NCI-H2171 treated with DMSO at 0.1 percent for 48 hours (cell line): ENCODE measurements around the gene BOLA1.
"Not testable (repeated sequence)": the region's sequence is repeated elsewhere in the genome, so short reads cannot be mapped to it uniquely, and the experiment has no call there.

Source experiments
- DNase-seq: peaks from one replicate; lab custom pipeline; 2025; lab: John Stamatoyannopoulos, UW

BOLA1 gene

DNA sequence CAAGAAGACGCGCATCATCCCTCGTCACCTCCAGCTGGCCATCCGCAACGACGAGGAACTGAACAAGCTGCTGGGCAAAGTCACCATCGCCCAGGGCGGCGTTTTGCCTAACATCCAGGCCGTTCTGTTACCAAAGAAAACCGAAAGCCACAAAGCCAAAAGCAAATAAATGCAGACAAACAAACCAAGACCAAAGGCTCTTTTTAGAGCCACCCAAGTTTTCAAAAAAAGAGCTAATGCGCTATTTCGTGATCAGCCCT lies 12.2 kb upstream of the BOLA1 start:
- not testable (repeated sequence) for DNase-seq

DNA sequence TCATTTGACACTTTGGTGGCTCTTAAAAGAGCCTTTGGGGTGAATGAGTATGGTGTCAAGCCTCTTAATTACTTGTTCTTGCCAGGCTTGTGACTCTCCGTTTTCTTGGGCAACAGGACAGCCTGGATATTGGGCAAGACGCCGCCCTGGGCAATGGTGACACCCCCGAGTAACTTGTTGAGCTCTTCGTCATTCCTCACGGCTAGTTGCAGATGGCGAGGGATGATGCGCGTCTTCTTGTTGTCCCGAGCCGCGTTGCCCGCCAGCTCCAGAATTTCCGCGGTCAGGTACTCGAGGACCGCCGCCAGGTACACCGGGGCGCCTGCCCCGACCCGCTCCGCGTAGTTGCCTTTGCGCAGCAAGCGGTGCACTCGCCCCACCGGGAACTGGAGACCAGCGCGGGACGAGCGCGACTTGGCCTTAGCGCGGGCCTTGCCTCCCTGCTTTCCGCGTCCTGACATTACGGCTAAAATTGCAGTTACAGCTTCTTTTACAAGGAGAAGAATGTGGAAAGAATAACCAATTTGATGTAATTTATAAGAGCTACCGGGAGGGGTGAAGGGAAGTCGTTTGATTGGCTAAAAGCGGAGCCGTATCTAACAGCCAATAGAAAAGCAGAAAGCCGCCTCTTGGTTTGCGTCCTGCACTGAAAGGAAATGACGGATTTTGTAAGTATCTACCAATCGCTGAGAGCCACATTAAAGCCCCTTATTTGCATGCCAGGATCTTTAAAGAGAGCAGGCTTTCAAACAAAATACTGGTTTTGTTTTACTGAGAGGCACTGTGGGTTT lies 11.7 kb upstream of the BOLA1 start:
- peak; percentile 99 for DNase-seq

DNA sequence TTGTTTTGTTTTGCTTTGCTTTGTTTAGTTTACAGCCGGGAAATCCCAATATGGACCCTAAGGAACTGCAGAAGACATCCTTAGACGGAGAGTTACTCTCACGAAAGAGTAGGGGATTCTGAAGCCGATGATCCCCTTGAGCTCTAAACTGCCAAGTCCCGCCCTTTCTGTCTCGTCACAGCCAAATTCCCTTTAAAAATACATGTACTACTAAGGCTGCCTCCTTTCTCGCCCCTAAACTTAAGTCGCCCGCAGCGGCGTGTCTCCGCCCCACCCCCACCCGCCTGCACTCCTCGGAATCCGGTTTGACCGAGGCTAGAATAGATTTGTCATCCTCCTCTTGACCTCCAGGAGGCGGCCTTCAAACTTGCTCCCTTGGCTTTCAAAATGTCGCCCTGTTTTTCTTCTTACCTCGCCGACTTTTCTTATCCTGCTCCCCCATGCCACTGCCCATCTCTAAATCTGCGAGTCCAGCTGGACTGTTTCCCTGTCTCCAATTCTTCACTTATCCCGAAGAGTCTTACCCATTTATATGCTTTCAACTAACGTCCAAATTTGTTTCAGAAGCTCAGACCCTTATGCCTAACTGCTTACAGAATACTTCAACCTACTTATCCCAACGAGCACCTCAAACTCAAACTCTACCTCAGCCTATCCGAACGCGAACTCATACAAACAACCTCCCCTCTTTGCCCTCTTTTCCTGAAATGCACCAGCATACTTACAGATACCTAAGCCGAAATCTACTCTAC lies 10.9 kb upstream of the BOLA1 start:
- peak; percentile 92 for DNase-seq

DNA sequence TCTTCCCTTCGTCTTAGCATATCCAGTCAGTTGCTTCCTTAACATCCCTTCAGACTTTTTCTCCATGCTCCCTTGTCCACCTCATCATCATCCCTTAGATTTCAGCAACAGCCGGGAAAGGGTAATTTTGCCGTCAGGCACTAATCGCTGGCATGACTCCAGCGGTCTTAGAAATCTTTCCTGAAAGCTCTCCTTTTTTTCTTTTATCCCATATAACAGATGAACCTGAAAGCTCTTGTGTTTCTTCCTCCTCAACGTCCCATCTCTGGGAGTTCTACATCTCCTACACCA lies 10.4 kb upstream of the BOLA1 start:
- no peak for DNase-seq

DNA sequence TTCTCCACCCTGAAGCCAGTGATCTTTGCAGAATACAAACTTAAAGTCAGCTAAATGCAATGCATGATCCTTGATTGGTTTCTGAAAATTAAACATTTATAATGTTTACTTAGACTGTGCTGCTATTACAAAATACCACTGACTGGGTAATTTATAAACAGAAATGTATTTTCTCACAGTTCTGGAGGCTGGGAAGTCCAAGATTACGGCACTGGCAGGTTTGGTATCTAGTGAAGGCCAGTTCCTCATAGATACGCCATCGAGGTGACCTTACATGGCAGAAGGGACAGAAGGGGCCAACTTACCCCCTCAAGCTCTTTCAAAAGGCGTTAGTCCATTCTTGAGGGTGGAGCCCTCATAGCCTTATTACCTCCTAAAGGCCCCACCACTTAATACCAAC lies 2.8 kb upstream of the BOLA1 start:
- DNase-seq: no peak

DNA sequence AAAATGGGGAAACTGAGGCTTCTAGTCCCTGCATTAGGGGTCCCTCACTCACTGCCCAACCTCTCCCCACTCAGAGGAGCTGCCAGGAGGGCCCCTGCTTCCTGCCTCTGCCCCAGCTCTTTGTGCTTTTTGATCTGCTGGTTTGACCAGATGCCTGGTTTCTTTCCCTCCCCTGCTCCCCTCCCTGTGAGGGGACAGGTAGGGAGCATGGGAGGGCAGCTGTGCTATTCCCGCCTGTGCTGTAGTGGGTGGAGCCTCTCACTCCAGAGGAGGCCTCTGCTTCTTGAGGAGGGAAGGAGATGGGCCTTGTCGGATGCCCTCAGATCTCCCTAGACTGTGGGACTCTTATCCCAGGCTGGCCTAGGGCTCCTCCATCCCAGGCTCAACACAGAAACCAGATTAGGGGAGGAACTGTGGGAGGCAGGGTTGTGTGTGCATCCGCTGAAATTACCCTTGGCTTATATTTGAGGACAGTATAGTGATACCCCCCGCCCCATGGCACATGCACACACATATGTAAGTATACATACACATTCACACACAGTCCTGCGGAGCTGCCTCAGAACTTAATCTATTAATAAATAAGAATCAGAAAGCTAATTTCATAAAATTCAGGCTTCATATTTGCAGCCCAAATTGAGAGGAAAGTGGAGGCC lies 4.6 kb downstream of the BOLA1 start:
- no peak for DNase-seq

DNA sequence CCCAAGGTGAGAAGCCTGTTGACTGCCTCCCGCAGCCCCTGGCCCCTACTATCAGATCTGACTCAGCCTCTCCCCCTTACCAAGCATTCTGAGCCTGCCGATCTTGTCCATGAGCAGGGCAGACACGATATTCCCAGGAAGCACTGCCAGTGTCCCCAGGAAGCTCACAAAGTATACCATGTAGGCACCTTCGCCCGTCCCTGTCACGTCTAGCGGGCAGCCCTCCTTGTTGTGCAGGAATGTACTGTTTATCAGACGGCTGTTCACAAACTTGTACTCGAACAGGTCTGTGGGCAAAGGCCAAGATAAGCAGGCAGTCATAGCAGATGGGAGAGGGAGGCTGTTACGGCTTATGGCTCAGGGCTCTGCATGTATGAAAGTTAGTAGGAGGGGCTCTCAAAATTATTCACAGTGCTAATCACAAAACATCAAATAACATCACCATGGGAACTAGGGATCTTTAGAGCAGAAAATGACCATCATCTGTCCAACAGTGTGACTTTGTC lies 7.3 kb downstream of the BOLA1 start:
- no peak for DNase-seq

DNA sequence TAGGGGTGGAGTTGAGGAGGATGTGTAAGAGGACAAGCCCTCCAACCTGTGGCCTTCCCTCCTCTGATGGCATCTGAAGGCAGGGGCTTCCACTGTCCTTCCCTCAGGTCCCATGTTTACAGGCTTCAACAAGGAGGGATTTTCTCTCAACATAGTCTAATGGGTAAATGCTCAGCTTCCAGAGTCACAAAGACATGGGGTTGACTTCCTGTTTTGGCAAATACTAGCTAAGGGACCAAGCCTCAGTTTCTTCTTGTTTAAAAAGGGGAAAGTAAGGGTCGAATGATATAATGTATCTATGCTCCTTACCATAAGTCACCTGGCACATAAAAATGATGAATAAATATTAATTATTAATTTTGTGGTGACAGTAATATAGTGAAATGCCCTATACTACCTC lies 15.2 kb downstream of the BOLA1 start:
- no peak for DNase-seq

DNA sequence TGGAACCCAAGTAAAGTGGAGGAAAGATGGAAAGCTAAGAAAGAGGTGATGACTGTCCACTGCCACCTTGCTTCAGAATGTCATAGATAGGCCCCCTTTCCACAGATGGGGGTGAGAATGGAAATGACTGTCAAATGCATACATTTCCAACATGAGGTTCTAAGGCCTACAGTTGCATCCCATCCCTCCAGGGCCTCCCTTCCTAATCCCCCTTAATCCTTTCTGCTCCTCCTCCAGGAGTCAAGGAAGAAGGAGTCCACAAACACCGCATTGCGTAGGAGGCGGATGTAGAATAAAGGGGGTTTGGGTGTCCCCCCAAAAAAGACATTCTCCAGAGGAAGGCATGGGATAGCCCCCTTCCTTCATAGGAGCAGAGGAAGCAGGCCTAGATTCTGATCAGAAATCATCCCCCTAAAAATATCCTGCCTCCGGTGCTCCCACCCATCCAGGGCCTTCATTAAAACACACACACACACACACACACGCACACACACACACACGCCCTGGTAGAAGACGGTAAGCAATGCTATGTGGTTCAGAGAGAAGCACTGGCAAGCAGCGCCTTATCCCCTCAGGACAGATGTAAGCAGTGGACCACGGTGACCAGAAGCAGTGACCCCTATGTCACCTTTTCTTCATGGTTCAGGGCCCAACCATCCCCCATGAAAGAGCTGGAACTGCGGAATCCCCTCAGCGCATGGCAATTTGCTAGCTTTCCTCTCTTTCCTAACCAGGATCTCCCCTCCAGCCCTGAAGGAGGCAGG lies 16.2 kb downstream of the BOLA1 start:
- no peak for DNase-seq

DNA sequence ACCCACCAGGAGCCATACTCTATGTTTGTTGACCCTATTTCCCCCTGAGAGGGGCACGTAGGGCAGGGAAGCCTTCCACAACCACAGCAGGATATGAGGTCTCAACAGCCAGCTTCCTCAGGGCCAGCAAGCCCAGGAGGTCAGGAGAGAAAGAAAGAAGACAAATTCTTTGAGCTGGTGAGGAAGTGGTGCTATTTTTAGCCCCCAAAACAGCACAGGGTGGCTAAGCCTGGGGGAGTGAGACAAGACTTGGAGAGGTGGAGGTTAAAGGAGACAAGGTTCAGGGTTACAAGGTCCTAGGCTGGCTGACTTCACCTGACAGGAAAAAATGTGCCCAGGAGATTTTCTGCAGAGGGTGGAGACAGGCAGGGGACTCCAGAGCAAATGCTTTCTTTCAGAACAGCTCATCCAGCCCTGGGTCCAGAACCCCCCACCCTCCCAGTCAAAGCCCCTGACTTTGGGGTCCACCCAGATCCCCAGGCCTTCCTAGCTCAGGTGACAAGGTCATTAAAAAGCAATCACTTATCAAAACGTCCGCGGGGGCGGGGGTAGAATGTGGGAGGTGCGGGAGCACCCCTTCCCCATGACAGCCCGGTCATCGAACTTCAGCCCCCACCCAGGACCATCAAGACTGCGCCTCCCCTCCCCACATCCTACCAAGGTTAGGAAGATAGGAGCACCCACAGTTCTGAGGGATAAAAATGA lies 17.0 kb downstream of the BOLA1 start:
- no peak for DNase-seq

DNA sequence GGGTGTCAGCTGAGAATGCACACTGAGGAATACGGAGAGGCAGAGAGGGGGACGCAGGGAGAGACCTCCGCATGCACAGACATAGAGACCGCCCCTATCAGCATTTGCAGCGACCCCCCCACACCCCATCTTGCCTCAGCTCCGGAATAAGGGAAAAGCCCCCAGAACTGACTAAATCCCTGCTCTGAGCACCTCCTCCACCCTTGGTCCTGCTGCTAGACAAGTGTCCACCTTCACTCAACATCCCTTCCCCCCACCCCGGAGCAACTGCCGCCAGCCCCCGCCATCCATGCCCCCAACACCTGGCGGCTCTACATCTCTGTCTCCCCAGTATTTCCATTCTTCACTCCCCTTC lies 17.5 kb downstream of the BOLA1 start:
- DNase-seq: no peak

DNA sequence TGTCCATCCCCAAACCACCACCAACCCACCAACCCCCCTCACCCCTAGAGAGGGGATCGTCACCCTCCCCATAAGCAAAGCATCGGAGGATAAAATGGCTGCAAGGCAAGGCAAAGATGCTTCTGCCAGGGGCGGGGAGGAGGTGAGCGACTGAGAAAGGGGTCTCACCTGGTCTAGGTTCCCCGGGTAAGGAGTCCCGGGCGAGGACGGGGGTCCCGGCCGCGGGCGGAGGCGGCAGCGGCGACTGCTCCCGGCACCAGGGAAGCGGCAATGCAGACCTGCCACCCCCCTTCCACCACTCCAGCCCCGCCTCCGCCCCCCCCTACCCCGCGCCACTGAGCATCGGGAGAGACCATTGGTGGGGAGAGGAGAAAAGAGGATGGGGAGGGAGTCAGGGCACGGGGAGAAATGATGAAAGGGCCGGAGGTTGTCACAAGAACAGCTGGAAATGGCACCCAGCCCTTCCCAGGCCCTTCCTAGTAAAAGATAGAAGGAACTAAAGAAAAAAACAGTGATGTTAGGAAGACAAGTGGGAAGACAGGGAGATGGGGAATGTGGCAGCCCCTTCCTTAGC lies 18.3 kb downstream of the BOLA1 start, which contains the start of gene SV2A:
Gene SV2A, minus strand, starts transcription at position 274 of the 574 bp plus-strand sequence. CDS start 4,004 bp downstream, outside the sequence.
- DNase-seq: peak; percentile 66

DNA sequence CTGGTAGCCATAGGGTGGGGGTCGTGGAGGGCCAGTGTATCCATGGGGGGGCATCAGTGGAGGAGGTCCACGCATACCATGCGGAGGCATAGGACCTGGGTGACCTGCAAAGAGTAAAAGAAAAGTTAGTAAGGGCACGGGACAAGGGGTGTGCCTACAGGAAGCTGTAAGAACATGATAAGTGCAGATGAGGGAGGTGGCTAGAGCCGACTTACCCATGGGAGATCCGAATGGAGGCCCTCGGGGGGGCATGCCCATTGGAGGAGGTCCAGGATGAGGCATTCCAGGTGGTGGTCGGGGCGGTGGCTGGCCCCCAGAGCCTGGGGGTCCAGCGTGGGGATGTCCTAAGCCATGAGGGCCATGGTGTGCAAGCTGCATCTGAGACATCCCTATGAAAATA lies 24.3 kb downstream of the BOLA1 start:
- no peak for DNase-seq

DNA sequence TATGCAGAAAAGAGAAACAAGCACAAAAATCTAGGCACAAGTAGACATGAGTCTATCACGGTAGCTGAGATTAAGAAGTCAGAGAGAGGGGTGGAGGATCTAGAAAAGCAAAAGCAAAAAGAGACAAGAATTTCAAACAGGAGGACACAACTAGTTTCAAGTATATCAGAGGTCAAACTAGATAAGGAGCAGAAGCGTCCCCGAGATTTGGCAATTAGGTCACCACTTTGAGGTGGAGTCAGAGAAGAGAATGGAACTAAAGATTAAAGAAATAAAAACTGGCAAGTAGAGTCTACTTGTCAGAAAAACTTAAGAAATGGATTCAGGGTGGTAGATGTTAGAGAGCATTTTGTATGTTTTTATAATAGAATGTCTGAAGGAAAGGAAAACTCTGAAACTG lies 26.0 kb downstream of the BOLA1 start:
- DNase-seq: no peak

DNA sequence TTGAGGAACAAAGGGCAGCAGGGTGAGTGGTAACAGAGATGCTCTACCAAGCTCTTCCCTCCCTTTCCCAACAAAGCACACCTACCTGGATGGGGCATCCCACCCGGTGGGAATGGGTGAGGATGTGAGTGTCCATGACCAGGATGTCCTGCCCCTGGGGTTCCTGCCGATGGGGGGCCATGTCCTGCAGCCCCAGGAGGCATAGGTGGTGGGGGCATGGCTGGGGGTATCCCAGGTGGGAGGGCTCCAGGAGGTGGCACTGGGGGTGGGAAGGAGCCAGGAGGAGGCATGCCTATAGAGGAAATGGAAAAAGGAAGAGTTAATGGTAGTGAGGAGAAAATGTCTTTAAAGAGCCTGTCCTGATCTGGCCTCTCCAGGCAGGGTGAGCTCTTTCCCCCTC lies 26.4 kb downstream of the BOLA1 start:
- DNase-seq: no peak

DNA sequence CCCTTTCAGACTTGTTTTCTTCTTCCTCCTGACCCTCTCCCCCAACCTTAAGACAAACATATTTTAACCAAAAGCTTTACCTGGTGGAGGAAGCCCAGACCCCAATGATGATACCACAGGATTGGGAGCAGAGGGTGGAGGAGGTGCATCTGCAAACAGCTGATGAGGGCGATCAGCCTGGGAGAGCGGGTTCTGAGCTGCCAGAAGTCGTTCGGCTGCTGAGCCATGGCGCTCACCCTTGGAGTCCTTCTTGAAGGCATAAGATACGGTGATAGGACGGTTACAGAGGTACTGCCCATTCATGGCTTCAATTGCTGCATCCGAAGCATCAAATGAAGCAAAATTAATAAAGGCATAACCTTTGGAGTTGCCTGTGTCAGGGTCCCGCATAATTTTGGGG lies 26.9 kb downstream of the BOLA1 start:
- no peak for DNase-seq

DNA sequence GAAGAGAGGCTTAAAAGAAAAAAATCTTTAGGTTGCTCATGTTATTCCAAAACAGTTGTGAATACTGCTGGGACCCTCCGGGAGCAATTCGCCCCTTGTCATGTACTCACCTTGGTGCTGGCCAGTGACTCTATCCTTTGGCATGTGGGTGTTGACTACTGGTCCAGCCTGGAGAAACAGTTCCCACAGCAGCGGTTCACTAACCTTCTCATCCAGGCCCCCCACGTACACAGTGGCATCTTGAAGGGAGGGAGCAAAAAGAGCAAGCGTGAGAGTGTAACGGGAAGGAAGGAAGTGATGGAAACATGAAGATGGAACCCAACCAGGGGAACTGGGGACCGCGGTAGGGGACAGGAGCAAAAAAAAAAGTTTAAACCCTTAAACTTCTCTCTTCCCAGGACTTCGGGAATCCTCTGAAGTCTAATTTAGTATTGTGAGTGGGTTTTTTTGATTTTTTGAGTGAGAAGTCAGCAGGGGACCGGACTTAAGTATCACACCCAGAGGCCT lies 27.7 kb downstream of the BOLA1 start:
- DNase-seq: no peak

DNA sequence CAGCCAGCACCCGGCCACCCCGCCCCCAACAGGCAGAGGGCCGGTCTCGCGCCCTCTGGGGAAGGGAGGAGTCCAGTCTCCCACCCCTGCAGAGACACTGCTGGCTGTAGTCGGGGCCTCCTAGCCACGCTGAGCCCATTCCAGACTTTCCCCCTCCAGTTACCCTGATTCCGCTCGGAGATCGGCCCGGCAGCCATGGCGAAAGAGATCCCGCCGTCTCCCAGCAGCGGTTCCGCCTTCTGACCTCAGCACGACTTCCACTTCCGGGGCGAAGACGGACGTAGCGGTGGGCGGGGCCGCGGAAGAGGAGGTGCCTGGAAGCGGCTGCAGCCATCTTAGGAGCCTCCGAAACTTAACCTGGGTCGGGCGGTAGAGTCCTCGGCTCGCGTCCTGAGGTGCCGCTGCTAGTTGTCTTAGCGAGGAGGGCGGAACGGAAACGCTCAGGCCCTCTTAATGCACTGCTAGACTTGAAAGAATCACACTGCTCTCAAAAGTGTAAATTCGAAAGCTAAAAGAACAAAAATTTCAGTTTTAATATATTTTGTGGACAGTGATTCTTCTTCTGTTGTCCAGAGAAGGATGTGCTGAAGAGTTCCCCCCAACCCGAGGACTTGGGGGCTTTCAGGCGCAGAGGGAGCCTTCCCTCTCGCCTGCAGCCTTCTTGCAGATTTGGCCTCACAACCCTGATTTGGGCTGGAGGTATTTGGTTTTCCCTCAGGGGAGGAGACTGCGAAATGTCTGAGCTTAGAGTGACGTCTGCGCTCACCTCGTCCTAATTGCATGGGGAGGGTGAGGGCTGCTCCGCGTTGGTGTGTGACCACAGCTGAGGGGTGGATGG lies 28.4 kb downstream of the BOLA1 start, which contains the start of gene SF3B4:
Gene SF3B4, minus strand, starts transcription at position 241 of the 838 bp plus-strand sequence. Its CDS starts 44 bp downstream, at position 197.
- DNase-seq: peak; percentile 95

DNA sequence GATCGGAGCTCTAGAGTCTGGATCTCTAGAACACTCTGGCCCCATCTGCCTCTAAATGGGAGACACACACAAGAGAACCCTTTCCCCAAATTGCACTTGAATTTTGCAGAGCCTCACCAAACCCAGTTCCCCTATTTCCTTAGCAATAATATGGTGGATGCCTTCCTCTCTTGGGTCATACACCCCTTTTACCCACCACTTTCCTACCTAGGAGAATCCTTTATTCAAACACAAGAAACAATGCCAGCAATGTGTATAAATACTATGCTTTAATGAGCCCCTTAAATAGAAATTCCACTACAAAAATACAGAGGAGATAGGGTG lies 29.0 kb downstream of the BOLA1 start:
- DNase-seq: no peak

DNA sequence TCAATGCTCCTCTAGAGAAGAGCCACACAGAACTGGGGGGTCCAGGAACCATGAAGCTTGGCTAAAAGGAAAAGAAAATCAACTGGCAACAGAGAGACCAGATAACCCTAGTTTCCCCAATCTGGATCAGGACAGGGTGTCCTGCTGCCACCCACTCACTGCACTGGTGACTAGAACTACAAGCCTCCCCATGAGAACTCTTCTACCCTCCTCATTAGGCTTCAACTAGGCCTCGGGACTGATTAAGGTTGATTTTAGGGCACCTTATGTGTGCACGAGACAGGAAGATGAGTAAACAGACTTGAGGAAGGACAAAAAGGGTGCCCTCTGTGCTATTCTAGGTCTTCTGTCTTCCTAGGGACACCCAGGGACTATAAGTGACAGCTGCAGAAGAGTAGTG lies 30.5 kb downstream of the BOLA1 start:
- no peak for DNase-seq
